K562 (cell line): Measurements from ENCODE around the gene ADPRM. TPM values are rescaled to one million over a fixed set of nuclear protein-coding genes. Genes with fewer than 3 reads are reported as not detected.

Experiments
- ATAC-seq: fragments of 200-7000 bp; cut with Tn5 transposase; 3 replicates; pipeline ENCODE4 v1.9.1; 2020; ENCODE audit warnings: moderate library complexity
- BruUV-seq: library from RNA; stranded (reverse); fragments of 400-500 nt; replicated peaks from 2 replicates; lab custom pipeline; 2021; lab: Mats Ljungman, UMichigan
- CTCF ChIA-PET: fragments of 300-600 bp; formaldehyde crosslinking; extraction: SDS; loops from one replicate; lab custom pipeline; 2021; ENCODE audit warnings: low intra/inter-chr PET ratio; lab: Yijun Ruan, JAX
- POLR2A ChIA-PET: fragments of 300-600, 350-650 bp; sonication (Branson Sonifier 250); formaldehyde crosslinking; extraction: SDS; loops from one replicate; lab custom pipeline; 2021; ENCODE audit warnings: antibody characterized with exemption, inconsistent platforms; lab: Yijun Ruan, JAX
- DNase-seq, 4 experiments: peaks; one replicate each; pipeline versions ENCODE4 v3.0.0 to v3.0.0-alpha.2; 2011 to 2018; ENCODE audit warnings: low spot score in 3 of 4, mixed read lengths in 3 of 4; ENCODE audit errors: extremely low read depth in 1 of 4
- FAIRE-seq: peaks from 2 replicates; lab custom pipeline; 2011; peaks lifted over from hg19 to GRCh38; lab: Jason Lieb, UNC
- H2AFZ ChIP-seq: 2 replicates; pipeline ENCODE4 v1.6.0; 2011; ENCODE audit warnings: low read depth, low read length, control low read depth, inconsistent platforms
- H3K27ac ChIP-seq: fragments of 200-600 bp; 3 replicates; pipeline ENCODE4 v1.8.0; 2011; ENCODE audit warnings: low read depth, mild to moderate bottlenecking, control low read depth, inconsistent platforms, low read length, moderate library complexity, mixed read lengths; ENCODE audit errors: extremely low read depth
- H3K27me3 ChIP-seq, 2 experiments: fragments of 300-600 bp in 1 of 2; 2 replicates in 1 of 2; 3 replicates in 1 of 2; pipeline versions ENCODE4 v1.6.0 to v1.8.0; 2011; ENCODE audit warnings: inconsistent platforms in 2 of 2, low read length in 2 of 2, mild to moderate bottlenecking in 1 of 2, mixed read lengths in 1 of 2, moderate library complexity in 1 of 2; ENCODE audit not compliant: control insufficient read depth in 2 of 2, insufficient read depth in 2 of 2
- H3K36me3 ChIP-seq: fragments of 300-600 bp; 3 replicates; pipeline ENCODE4 v1.8.0; 2011; ENCODE audit warnings: mild to moderate bottlenecking, low read length, inconsistent platforms; ENCODE audit not compliant: control insufficient read depth, insufficient read depth
- H3K4me1 ChIP-seq, 2 experiments: fragments of 200-600 bp in 1 of 2; replicated peaks in 1 of 2; 2 replicates in 1 of 2; 3 replicates in 1 of 2; pipeline versions ENCODE4 v1.5.1 to v1.8.0; 2011; ENCODE audit warnings: inconsistent platforms in 2 of 2, low read length in 2 of 2, mild to moderate bottlenecking in 1 of 2, mixed read lengths in 1 of 2, moderate library complexity in 1 of 2; ENCODE audit not compliant: control insufficient read depth in 2 of 2, insufficient read depth in 2 of 2
- H3K4me2 ChIP-seq: 2 replicates; pipeline ENCODE4 v1.6.1; 2011; ENCODE audit warnings: low read length, control low read depth, inconsistent platforms, mixed read lengths; ENCODE audit not compliant: insufficient read depth
- H3K4me3 ChIP-seq: fragments of 200-600 bp; sonication (generic), shearing (Covaris generic); 2 replicates; pipeline ENCODE4 v1.5.1; 2016; ENCODE audit warnings: control low read depth, inconsistent platforms
- H3K79me2 ChIP-seq: fragments of 200-600 bp; 3 replicates; pipeline ENCODE4 v1.8.0; 2011; ENCODE audit warnings: low read length, inconsistent platforms; ENCODE audit not compliant: control insufficient read depth, insufficient read depth
- H3K9ac ChIP-seq, 2 experiments: 2 replicates each; pipeline versions ENCODE4 v1.6.0 to v1.6.1; 2011; ENCODE audit warnings: low read depth in 2 of 2, low read length in 2 of 2, control low read depth in 1 of 2, inconsistent platforms in 1 of 2, mild to moderate bottlenecking in 1 of 2, mixed read lengths in 1 of 2; ENCODE audit not compliant: insufficient read depth in 1 of 2
- H3K9me1 ChIP-seq: one replicate; pipeline ENCODE4 v1.6.0; 2011; ENCODE audit warnings: inconsistent platforms, mild to moderate bottlenecking, low read length, moderate library complexity; ENCODE audit not compliant: control insufficient read depth, insufficient read depth
- H3K9me3 ChIP-seq: replicated peaks from 2 replicates; pipeline ENCODE4 v1.5.1; 2011; ENCODE audit warnings: low read depth, low read length, inconsistent platforms; ENCODE audit not compliant: control insufficient read depth, insufficient read depth
- H4K20me1 ChIP-seq: replicated peaks from 2 replicates; pipeline ENCODE4 v1.6.1; 2011; ENCODE audit warnings: low read length, inconsistent platforms, mixed read lengths; ENCODE audit not compliant: control insufficient read depth, insufficient read depth
- BACH1 ChIP-seq: fragments of 200-800 bp; sonication (Bioruptor generic); IDR thresholded peaks from 2 replicates; pipeline ENCODE4 v1.6.1; 2016; ENCODE audit warnings: missing genetic modification characterization, missing compliant biosample characterization
- NR2C2 ChIP-seq, 2 experiments: fragments of 200-800 bp in 1 of 2; sonication (Bioruptor generic) in 1 of 2; sonication (generic) in 1 of 2; formaldehyde crosslinking in 1 of 2; IDR thresholded peaks; 2 replicates each; pipeline versions ENCODE4 v1.6.1 to v1.8.0; 2016 to 2022; ENCODE audit warnings: mild to moderate bottlenecking in 1 of 2, missing compliant biosample characterization in 1 of 2, missing genetic modification characterization in 1 of 2, missing genetic modification reagents in 1 of 2
- TEAD1 ChIP-seq, 2 experiments: fragments of 450-650 bp in 1 of 2; sonication (generic) in 1 of 2; formaldehyde crosslinking; IDR thresholded peaks; 2 replicates each; pipeline versions ENCODE4 v1.4.0 to v1.8.0; 2020 to 2022; ENCODE audit warnings: mild to moderate bottlenecking in 2 of 2, missing genetic modification reagents in 1 of 2
- YY1 ChIP-seq, 3 experiments: IDR thresholded peaks; 2 replicates each; pipeline ENCODE4 v1.6.1; 2011; ENCODE audit warnings: low read length in 2 of 3, mild to moderate bottlenecking in 2 of 3, moderate library complexity in 2 of 3, borderline replicate concordance in 1 of 3, control low read depth in 1 of 3, low read depth in 1 of 3; ENCODE audit not compliant: insufficient read depth in 3 of 3, insufficient replicate concordance in 2 of 3, control insufficient read depth in 1 of 3, insufficient read length in 1 of 3; ENCODE audit errors: extremely low read depth in 1 of 3
- ZNF347 ChIP-seq: fragments of 450-650 bp; formaldehyde crosslinking; IDR thresholded peaks from 2 replicates; pipeline ENCODE4 v1.4.0; 2020; ENCODE audit warnings: low read depth, mild to moderate bottlenecking, moderate library complexity
- WGBS: fragments of 100-300 bp; shearing (Covaris generic); methylation state at CpG from one replicate; pipeline ENCODE4 v1.1.6; 2016; ENCODE audit warnings: low coverage, mixed read lengths; ENCODE audit not compliant: insufficient coverage; ENCODE audit errors: missing lambda C conversion rate; 5-methylcytosine and 5-hydroxymethylcytosine counted together
- in situ Hi-C: fragments of 300-500 bp; cut with MboI; formaldehyde crosslinking; loops from 4 replicates; pipeline ENCODE4 v1.15.0; 2018; ENCODE audit warnings: inconsistent platforms, mixed read lengths
- intact Hi-C: fragments of 100-400 bp; cut with micrococcal nuclease; formaldehyde crosslinking; loops from 2 replicates; pipeline ENCODE4 v1.14.2; 2022
- polyA plus RNA-seq, 8 experiments: library from polyadenylated mRNA; depleted of rRNA in 4 of 8; stranded (reverse) in 5 of 8; unstranded in 3 of 8; fragments of >200 nt; fragmentation: Nextera tagmentation in 2 of 8; fragmentation: Illumina TruSeq in 1 of 8; extraction: Ambion mirVana in 2 of 8; extraction: Trizol in 1 of 8; gene quantifications; 2 replicates each; pipeline versions ENCODE4 v1.2.1 to v1.2.3, GENCODE V29; 2011 to 2014; ENCODE audit warnings: inconsistent platforms in 1 of 8, missing spikeins in 1 of 8
- total RNA-seq, 7 experiments: library from RNA; depleted of rRNA in 6 of 7; stranded (reverse); fragments of >200 nt in 6 of 7; fragmentation: Illumina TruSeq in 2 of 7; extraction: Trizol in 2 of 7; gene quantifications; 2 replicates each; pipeline versions ENCODE4 v1.2.1 to v1.2.3, GENCODE V29; 2011 to 2021; ENCODE audit warnings: low replicate concordance in 1 of 7
- TF ChIP-seq, protein P1 (sequence below): fragments of 450-650 bp; formaldehyde crosslinking; IDR thresholded peaks from 2 replicates; pipeline ENCODE4 v1.4.0; 2020; ENCODE audit warnings: mild to moderate bottlenecking, mixed read lengths
- TF ChIP-seq, protein P2 (sequence below): fragments of 450-650 bp; formaldehyde crosslinking; IDR thresholded peaks from 2 replicates; pipeline ENCODE4 v1.4.0; 2022; ENCODE audit warnings: missing genetic modification characterization

ADPRM gene
- total and polyA plus RNA-seq, 9 of the 15 experiments (the other 6 are each of a cell fraction or from before 2014, with no cell fraction given) = 4.7 to 17.6 (median 6.2) TPM

DNA sequence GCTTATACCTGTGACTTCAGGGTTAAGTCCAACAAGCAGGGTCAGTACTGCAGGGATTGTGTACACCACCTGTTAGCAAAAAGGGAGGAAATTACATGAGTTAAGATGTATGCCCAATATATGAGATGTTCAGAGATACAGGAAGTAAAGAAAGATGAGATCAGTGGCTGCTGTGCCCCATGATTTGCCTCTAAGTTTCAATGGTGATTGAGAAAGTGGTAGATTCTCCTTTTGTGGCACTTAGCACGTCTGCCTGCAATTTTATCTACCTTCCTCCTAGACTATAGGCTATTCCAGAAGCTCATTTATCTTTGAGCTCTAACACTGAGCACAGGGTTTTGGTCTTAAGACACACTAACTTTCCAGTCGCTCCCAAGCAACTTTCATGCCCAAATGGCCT is 28.8 kb downstream of the ADPRM start:
- 0% methylated on average over 1 of the region's 2 CpGs for WGBS
- DNase-seq (no peak), FAIRE-seq (no peak), ATAC-seq (no peak)
- H3K9me3 ChIP-seq = no peaks in the 10 kb centered on the region
- no peaks in the 10 kb centered on the region for H3K27me3 ChIP-seq
- H3K9me1 ChIP-seq = no peaks in the 10 kb centered on the region
- BruUV-seq = no TSS peak
- ChIA-PET POLR2A (no interaction called here), CTCF (no interaction called here)
- no peaks in the 10 kb centered on the region for H4K20me1 ChIP-seq
- H3K9ac ChIP-seq = no peak overlapping the region
- H3K4me3 ChIP-seq = no peak overlapping the region
- H2AFZ ChIP-seq = no peak overlapping the region
- H3K79me2 ChIP-seq = no peaks in the 10 kb centered on the region
- intact Hi-C loops (no loop called here), in situ Hi-C loops (no loop called here)
- no peak overlapping the region for H3K27ac ChIP-seq
- TF ChIP-seq, protein P1, sequence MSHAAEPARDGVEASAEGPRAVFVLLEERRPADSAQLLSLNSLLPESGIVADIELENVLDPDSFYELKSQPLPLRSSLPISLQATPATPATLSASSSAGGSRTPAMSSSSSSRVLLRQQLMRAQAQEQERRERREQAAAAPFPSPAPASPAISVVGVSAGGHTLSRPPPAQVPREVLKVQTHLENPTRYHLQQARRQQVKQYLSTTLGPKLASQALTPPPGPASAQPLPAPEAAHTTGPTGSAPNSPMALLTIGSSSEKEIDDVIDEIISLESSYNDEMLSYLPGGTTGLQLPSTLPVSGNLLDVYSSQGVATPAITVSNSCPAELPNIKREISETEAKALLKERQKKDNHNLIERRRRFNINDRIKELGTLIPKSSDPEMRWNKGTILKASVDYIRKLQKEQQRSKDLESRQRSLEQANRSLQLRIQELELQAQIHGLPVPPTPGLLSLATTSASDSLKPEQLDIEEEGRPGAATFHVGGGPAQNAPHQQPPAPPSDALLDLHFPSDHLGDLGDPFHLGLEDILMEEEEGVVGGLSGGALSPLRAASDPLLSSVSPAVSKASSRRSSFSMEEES = no peak
- TF ChIP-seq BACH1 (tag) (no peak), NR2C2 (CRISPR knock-in tag; IDR thresholded peaks at IDR 0.05) (no peak), NR2C2 (tag; IDR thresholded peaks at IDR 0.05) (no peak), YY1 (IDR thresholded peaks at IDR 0.05; ENCODE audit: borderline replicate concordance in 1 of 3, control insufficient read depth in 1 of 3, extremely low read depth in 1 of 3, insufficient read depth in 3 of 3, insufficient read length in 1 of 3, insufficient replicate concordance in 2 of 3, low read depth in 1 of 3, low read length in 2 of 3) (no peak), TEAD1 (CRISPR knock-in tag; IDR thresholded peaks at IDR 0.05) (no peak), ZNF347 (CRISPR knock-in tag) (no peak)
- TF ChIP-seq, protein P2, sequence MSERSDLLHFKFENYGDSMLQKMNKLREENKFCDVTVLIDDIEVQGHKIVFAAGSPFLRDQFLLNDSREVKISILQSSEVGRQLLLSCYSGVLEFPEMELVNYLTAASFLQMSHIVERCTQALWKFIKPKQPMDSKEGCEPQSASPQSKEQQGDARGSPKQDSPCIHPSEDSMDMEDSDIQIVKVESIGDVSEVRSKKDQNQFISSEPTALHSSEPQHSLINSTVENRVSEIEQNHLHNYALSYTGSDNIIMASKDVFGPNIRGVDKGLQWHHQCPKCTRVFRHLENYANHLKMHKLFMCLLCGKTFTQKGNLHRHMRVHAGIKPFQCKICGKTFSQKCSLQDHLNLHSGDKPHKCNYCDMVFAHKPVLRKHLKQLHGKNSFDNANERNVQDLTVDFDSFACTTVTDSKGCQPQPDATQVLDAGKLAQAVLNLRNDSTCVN (CRISPR knock-in tag) = no peak
- 0 out of 5 replicates have a peak, but pooled peaks cover 0 to 3% of the 10 kb centered on the region in 2 experiments for H3K4me1 ChIP-seq
- H3K36me3 ChIP-seq = no peaks in the 10 kb centered on the region
- H3K4me2 ChIP-seq = no peak overlapping the region
